CD14-positive monocyte (primary cell): ENCODE data around the gene RNF215. TPM values are rescaled to one million over a fixed set of nuclear protein-coding genes. Genes with fewer than 3 reads are reported as not detected.

Experiments
- DNase-seq, 3 donors: peaks; one replicate each; pipeline ENCODE4 v3.0.0-alpha.2; 2011 to 2022
- H2AFZ ChIP-seq: 2 replicates; pipeline ENCODE4 v1.6.0; 2012; ENCODE audit warnings: mild to moderate bottlenecking, low read depth, low read length, inconsistent platforms; ENCODE audit not compliant: insufficient read depth, poor library complexity, severe bottlenecking
- H3K27ac ChIP-seq, 2 donors: 1 replicate in 1 of 2; 2 replicates in 1 of 2; pipeline ENCODE4 v1.5.1; 2012 to 2013; ENCODE audit warnings: low read length in 2 of 2, control low read depth in 1 of 2, inconsistent platforms in 1 of 2, low read depth in 1 of 2, mild to moderate bottlenecking in 1 of 2
- H3K27me3 ChIP-seq, 2 donors: one replicate each; pipeline versions ENCODE4 v1.6.0 to v1.6.1; 2011 to 2013; ENCODE audit warnings: low read length in 2 of 2; ENCODE audit not compliant: control insufficient read depth in 2 of 2, insufficient read depth in 2 of 2
- H3K36me3 ChIP-seq, 2 donors: replicated peaks in 1 of 2; 1 replicate in 1 of 2; 2 replicates in 1 of 2; pipeline versions ENCODE4 v1.5.1 to v1.6.1; 2012 to 2013; ENCODE audit warnings: low read length in 2 of 2, control low read depth in 1 of 2, inconsistent platforms in 1 of 2, mild to moderate bottlenecking in 1 of 2; ENCODE audit not compliant: insufficient read depth in 2 of 2, control insufficient read depth in 1 of 2
- H3K4me1 ChIP-seq, 2 donors: 1 replicate in 1 of 2; 2 replicates in 1 of 2; pipeline versions ENCODE4 v1.5.1 to v1.6.1; 2012 to 2013; ENCODE audit warnings: low read length in 2 of 2, control low read depth in 1 of 2, inconsistent platforms in 1 of 2, mild to moderate bottlenecking in 1 of 2, moderate library complexity in 1 of 2; ENCODE audit not compliant: insufficient read depth in 2 of 2, control insufficient read depth in 1 of 2
- H3K4me2 ChIP-seq: replicated peaks from 2 replicates; pipeline ENCODE3; 2012; ENCODE audit warnings: low read length, moderate library complexity, mild to moderate bottlenecking; ENCODE audit not compliant: poor library complexity, severe bottlenecking; ENCODE audit errors: extremely low read depth
- H3K4me3 ChIP-seq, 3 experiments: fragments of 200-600 bp in 1 of 3; sonication (generic) in 1 of 3; replicated peaks in 1 of 3; 1 replicate in 2 of 3; 2 replicates in 1 of 3; pipeline ENCODE4 v1.5.1; 2011 to 2013; ENCODE audit warnings: low read length in 3 of 3, mild to moderate bottlenecking in 3 of 3, control low read depth in 2 of 3, low read depth in 2 of 3, inconsistent platforms in 1 of 3, moderate library complexity in 1 of 3
- H3K79me2 ChIP-seq: 2 replicates; pipeline ENCODE4 v1.6.0; 2012; ENCODE audit warnings: mild to moderate bottlenecking, control low read depth, inconsistent platforms, low read length, moderate library complexity; ENCODE audit not compliant: insufficient read depth
- H3K9ac ChIP-seq: 2 replicates; pipeline ENCODE4 v1.6.0; 2017; ENCODE audit warnings: low read length, mild to moderate bottlenecking; ENCODE audit not compliant: insufficient read depth, poor library complexity, severe bottlenecking
- H3K9me3 ChIP-seq, 2 donors: replicated peaks in 1 of 2; 1 replicate in 1 of 2; 2 replicates in 1 of 2; pipeline versions ENCODE4 v1.5.1 to v1.6.1; 2012 to 2013; ENCODE audit warnings: low read length in 2 of 2, control low read depth in 1 of 2; ENCODE audit not compliant: control insufficient read depth in 1 of 2, insufficient read depth in 1 of 2
- H4K20me1 ChIP-seq: 2 replicates; pipeline ENCODE4 v1.6.0; 2012; ENCODE audit warnings: mild to moderate bottlenecking, low read length, control low read depth, moderate library complexity; ENCODE audit not compliant: insufficient read depth
- H3K27ac Mint-ChIP-seq, 7 donors: one replicate each; pipeline ENCODE4 v1.8.0; 2020; ENCODE audit warnings: mild to moderate bottlenecking in 7 of 7, mixed read lengths in 7 of 7, moderate library complexity in 6 of 7, inconsistent platforms in 2 of 7
- H3K27me3 Mint-ChIP-seq, 3 donors: one replicate each; pipeline ENCODE4 v1.8.0; 2021 to 2022; ENCODE audit warnings: low read depth in 3 of 3, mild to moderate bottlenecking in 3 of 3, mixed read lengths in 3 of 3, moderate library complexity in 3 of 3, inconsistent platforms in 1 of 3
- H3K36me3 Mint-ChIP-seq, 2 donors: one replicate each; pipeline ENCODE4 v1.8.0; 2020; ENCODE audit warnings: mixed read lengths in 2 of 2, inconsistent platforms in 1 of 2, mild to moderate bottlenecking in 1 of 2
- H3K4me1 Mint-ChIP-seq: one replicate; pipeline ENCODE4 v1.8.0; 2020; ENCODE audit warnings: mild to moderate bottlenecking, mixed read lengths
- H3K4me3 Mint-ChIP-seq, 2 donors: one replicate each; pipeline ENCODE4 v1.8.0; 2020; ENCODE audit warnings: mild to moderate bottlenecking in 2 of 2, mixed read lengths in 2 of 2, moderate library complexity in 1 of 2
- H3K9me3 Mint-ChIP-seq, 7 donors: one replicate each; pipeline ENCODE4 v1.8.0; 2020 to 2022; ENCODE audit warnings: mixed read lengths in 7 of 7, mild to moderate bottlenecking in 6 of 7, moderate library complexity in 6 of 7, inconsistent platforms in 2 of 7
- CTCF ChIP-seq: fragments of 200-600 bp; IDR thresholded peaks from one replicate; pipeline ENCODE4 v1.8.0; 2022; ENCODE audit warnings: antibody characterized with exemption, mild to moderate bottlenecking
- WGBS: methylation state at CpG from one replicate; pipeline ENCODE4 v1.1.5; 2013; ENCODE audit warnings: missing lambda C conversion rate; ENCODE audit not compliant: insufficient coverage; 5-methylcytosine and 5-hydroxymethylcytosine counted together
- intact Hi-C, 2 donors: fragments of 100-400 bp; cut with micrococcal nuclease; formaldehyde crosslinking; loops; one replicate each; pipeline versions ENCODE4 v1.15.0 to v1.15.1; 2023
- polyA plus RNA-seq, 3 donors: library from polyadenylated mRNA; depleted of rRNA in 1 of 3; unstranded in 2 of 3; stranded (reverse) in 1 of 3; fragments of 300-500 nt in 2 of 3; fragments of >200 nt in 1 of 3; fragmentation: Illumina TruSeq in 2 of 3; gene quantifications; 1 replicate in 2 of 3; 2 replicates in 1 of 3; pipeline ENCODE4 v1.2.3, GENCODE V29; 2012 to 2021

The RNF215 gene
- polyA plus RNA-seq, 3 donors: 0.26 to 12.2 (median 0.42) TPM

GRCh38 chr22:30337461-30337778 is 49.8 kb downstream of the RNF215 start:
- H3K4me3 Mint-ChIP-seq: no peak overlapping the region
- H3K27me3 Mint-ChIP-seq: peaks cover 0 to 2% (median 0%) of the 10 kb centered on the region in 3 donors
- Histone ChIP-seq H3K9ac (no peak overlapping the region), H3K4me3 (no peak overlapping the region), H3K36me3 (peaks cover 99 to 100% of the 10 kb centered on the region in 2 donors), H3K79me2 (no peaks in the 10 kb centered on the region), H3K27ac (no peak overlapping the region), H3K9me3 (no peaks in the 10 kb centered on the region), H2AFZ (no peak overlapping the region), H4K20me1 (peaks cover 56% of the 10 kb centered on the region), H3K4me2 (no peak overlapping the region), H3K27me3 (no peaks in the 10 kb centered on the region), H3K4me1 (no peaks in the 10 kb centered on the region)
- intact Hi-C loops: no loop called here
- WGBS: 100% methylated on average over 8 of the region's 8 CpGs
- H3K4me1 Mint-ChIP-seq: no peaks in the 10 kb centered on the region
- peak overlapping the region in 3 of 7 donors; percentile 5 to 22 (median 21) for H3K27ac Mint-ChIP-seq
- H3K9me3 Mint-ChIP-seq: peaks cover 0 to 2% (median 0%) of the 10 kb centered on the region in 7 donors
- DNase-seq: no peak
- peaks cover 99 to 100% of the 10 kb centered on the region in 2 donors for H3K36me3 Mint-ChIP-seq
- TF ChIP-seq CTCF: no peak

GRCh38 chr22:30336752-30337460 is 50.3 kb downstream of the RNF215 start:
- Mint-ChIP-seq H3K27me3 (peaks cover 0 to 2% (median 0%) of the 10 kb centered on the region in 3 donors), H3K36me3 (peaks cover 98 to 99% of the 10 kb centered on the region in 2 donors), H3K27ac (peak overlapping the region in 4 of 7 donors; percentile 6 to 78 (median 34)), H3K9me3 (peaks cover 0 to 2% (median 0%) of the 10 kb centered on the region in 7 donors), H3K4me1 (no peaks in the 10 kb centered on the region), H3K4me3 (no peak overlapping the region)
- WGBS: 78% methylated on average over 4 of the region's 4 CpGs
- no peak overlapping the region for H2AFZ ChIP-seq
- no peak for DNase-seq
- intact Hi-C loops: no loop called here
- no peaks in the 10 kb centered on the region for H3K79me2 ChIP-seq
- H3K4me3 ChIP-seq: no peak overlapping the region
- H3K4me1 ChIP-seq: no peaks in the 10 kb centered on the region
- H3K9ac ChIP-seq: no peak overlapping the region
- peaks cover 54% of the 10 kb centered on the region for H4K20me1 ChIP-seq
- peaks cover 99% of the 10 kb centered on the region in 2 donors for H3K36me3 ChIP-seq
- no peaks in the 10 kb centered on the region for H3K27me3 ChIP-seq
- TF ChIP-seq CTCF: no peak
- no peak overlapping the region for H3K4me2 ChIP-seq
- no peaks in the 10 kb centered on the region for H3K9me3 ChIP-seq
- H3K27ac ChIP-seq: peak overlapping the region in 1 of 2 donors; percentile 41
